HepG2 (cell line): ENCODE results near the gene GALR3. TPM values are rescaled to one million over a fixed set of nuclear protein-coding genes. Genes with fewer than 3 reads are reported as not detected.

Experiments
- ATAC-seq: fragments of 200-7000 bp; cut with Tn5 transposase; 3 replicates; pipeline ENCODE4 v1.9.1; 2020; ENCODE audit warnings: mild to moderate bottlenecking, moderate library complexity
- BruUV-seq: library from RNA; stranded (reverse); fragments of 400-500 nt; replicated peaks from 2 replicates; lab custom pipeline; 2021; lab: Mats Ljungman, UMichigan
- CTCF ChIA-PET: fragments of 300-600 bp; formaldehyde crosslinking; extraction: SDS; loops from one replicate; lab custom pipeline; 2021; ENCODE audit warnings: low total read pairs, inconsistent platforms, low intra/inter-chr PET ratio; lab: Yijun Ruan, JAX
- POLR2A ChIA-PET: fragments of 350-600 bp; sonication (Branson Sonifier 250); formaldehyde crosslinking; loops from one replicate; lab custom pipeline; 2020; ENCODE audit warnings: antibody characterized with exemption, inconsistent platforms; lab: Yijun Ruan, JAX
- DNase-seq: peaks from one replicate; pipeline ENCODE4 v3.0.0-alpha.2; 2015; ENCODE audit warnings: low spot score
- FAIRE-seq: peaks from 3 replicates; lab custom pipeline; 2011; peaks lifted over from hg19 to GRCh38; lab: Jason Lieb, UNC
- H2AFZ ChIP-seq: one replicate; pipeline ENCODE4 v1.6.1; 2011; ENCODE audit warnings: low read length, inconsistent platforms
- H3K27ac ChIP-seq: fragments of 300-600 bp; 3 replicates; pipeline ENCODE4 v1.8.0; 2011; ENCODE audit warnings: mixed run types, mild to moderate bottlenecking, mixed read lengths, low read length, inconsistent platforms; ENCODE audit not compliant: insufficient read depth; ENCODE audit errors: extremely low read length
- H3K27me3 ChIP-seq, 2 experiments: fragments of 200-600 bp in 1 of 2; 2 replicates in 1 of 2; 3 replicates in 1 of 2; pipeline versions ENCODE4 v1.6.0 to v1.8.0; 2011; ENCODE audit warnings: low read length in 2 of 2, mild to moderate bottlenecking in 2 of 2, moderate library complexity in 2 of 2, inconsistent platforms in 1 of 2; ENCODE audit not compliant: insufficient read depth in 2 of 2, control insufficient read depth in 1 of 2
- H3K36me3 ChIP-seq, 2 experiments: fragments of 200-600 bp in 1 of 2; replicated peaks in 1 of 2; 2 replicates in 1 of 2; 3 replicates in 1 of 2; pipeline versions ENCODE4 v1.5.1 to v1.8.0; 2011; ENCODE audit warnings: low read length in 2 of 2, inconsistent platforms in 1 of 2; ENCODE audit not compliant: insufficient read depth in 2 of 2, control insufficient read depth in 1 of 2
- H3K4me1 ChIP-seq: 2 replicates; pipeline ENCODE4 v1.5.1; 2012; ENCODE audit warnings: low read length, inconsistent platforms; ENCODE audit not compliant: insufficient read depth
- H3K4me2 ChIP-seq: 2 replicates; pipeline ENCODE4 v1.6.0; 2011; ENCODE audit warnings: low read depth, low read length, inconsistent platforms
- H3K4me3 ChIP-seq, 3 experiments: fragments of 200-600 bp in 1 of 3; sonication (generic), shearing (Covaris generic) in 1 of 3; replicated peaks in 1 of 3; 2 replicates each; pipeline ENCODE4 v1.5.1; 2011 to 2016; ENCODE audit warnings: low read length in 3 of 3, inconsistent platforms in 2 of 3, low read depth in 2 of 3, mild to moderate bottlenecking in 2 of 3, control low read depth in 1 of 3, mixed read lengths in 1 of 3; ENCODE audit not compliant: insufficient read depth in 1 of 3
- H3K79me2 ChIP-seq: one replicate; pipeline ENCODE4 v1.6.1; 2011; ENCODE audit warnings: low read length, inconsistent platforms; ENCODE audit not compliant: insufficient read depth
- H3K9ac ChIP-seq: 2 replicates; pipeline ENCODE4 v1.6.0; 2011; ENCODE audit warnings: mild to moderate bottlenecking, low read depth, low read length, inconsistent platforms; ENCODE audit not compliant: insufficient read depth
- H3K9me3 ChIP-seq: 2 replicates; pipeline ENCODE4 v1.5.1; 2012; ENCODE audit warnings: mild to moderate bottlenecking, low read length
- H4K20me1 ChIP-seq: 2 replicates; pipeline ENCODE4 v1.6.0; 2011; ENCODE audit warnings: inconsistent platforms, mild to moderate bottlenecking, low read length, moderate library complexity; ENCODE audit not compliant: insufficient read depth
- AGO1 ChIP-seq: fragments of 200-400 bp; formaldehyde crosslinking; IDR thresholded peaks from 2 replicates; pipeline ENCODE4 v1.6.1; 2017; ENCODE audit warnings: mild to moderate bottlenecking, low read depth, low read length, moderate library complexity; ENCODE audit not compliant: poor library complexity, severe bottlenecking
- AGO2 ChIP-seq: fragments of 200-400 bp; formaldehyde crosslinking; optimal IDR thresholded peaks from 2 replicates; pipeline ENCODE3; 2017; ENCODE audit warnings: mild to moderate bottlenecking, low read depth, low read length, moderate library complexity
- EEA1 ChIP-seq: sonication (generic); formaldehyde crosslinking; IDR thresholded peaks from 2 replicates; pipeline ENCODE4 v1.5.1; 2020; ENCODE audit warnings: mild to moderate bottlenecking, missing genetic modification reagents, borderline replicate concordance
- NFE2L2 ChIP-seq: fragments of 150-350 bp; IDR thresholded peaks from 2 replicates; pipeline ENCODE4 v1.6.1; 2014; ENCODE audit warnings: low read length
- NR2F6 ChIP-seq, 2 experiments: IDR thresholded peaks; 2 replicates each; pipeline ENCODE4 v1.6.1; 2016; ENCODE audit warnings: antibody characterized with exemption in 1 of 2, mild to moderate bottlenecking in 1 of 2
- ONECUT2 ChIP-seq: sonication (generic); formaldehyde crosslinking; IDR thresholded peaks from 2 replicates; pipeline ENCODE4 v1.4.0; 2020; ENCODE audit warnings: missing genetic modification reagents
- SMYD3 ChIP-seq: sonication (generic); formaldehyde crosslinking; IDR thresholded peaks from 2 replicates; pipeline ENCODE4 v1.8.1; 2023; ENCODE audit warnings: mild to moderate bottlenecking, missing genetic modification reagents
- ZBTB38 ChIP-seq: sonication (generic); formaldehyde crosslinking; IDR thresholded peaks from 2 replicates; pipeline ENCODE4 v1.5.1; 2020; ENCODE audit warnings: mild to moderate bottlenecking, missing genetic modification reagents
- ZFY ChIP-seq: sonication (generic); formaldehyde crosslinking; IDR thresholded peaks from 2 replicates; pipeline ENCODE4 v1.4.0; 2020; ENCODE audit warnings: missing genetic modification reagents
- ZNF282 ChIP-seq: fragments of 450-650 bp; IDR thresholded peaks from 2 replicates; pipeline ENCODE4 v1.6.1; 2018; ENCODE audit not compliant: partially characterized antibody
- ZNF296 ChIP-seq: sonication (generic); formaldehyde crosslinking; conservative IDR thresholded peaks from 2 replicates; pipeline ENCODE4 v1.5.0; 2020; ENCODE audit warnings: mild to moderate bottlenecking, missing genetic modification reagents
- ZNF326 ChIP-seq: sonication (generic); formaldehyde crosslinking; IDR thresholded peaks from 2 replicates; pipeline ENCODE4 v1.4.0; 2020; ENCODE audit warnings: missing genetic modification reagents, borderline replicate concordance
- ZNF737 ChIP-seq: sonication (generic); formaldehyde crosslinking; IDR thresholded peaks from 2 replicates; pipeline ENCODE4 v1.5.0; 2020; ENCODE audit warnings: missing genetic modification reagents, mild to moderate bottlenecking, borderline replicate concordance
- WGBS: methylation state at CpG from one replicate; pipeline ENCODE4 v1.1.6; 2017; ENCODE audit warnings: low lambda C conversion rate; 5-methylcytosine and 5-hydroxymethylcytosine counted together
- in situ Hi-C: cut with HindIII; loops from 2 replicates; pipeline ENCODE4 v1.10.0; 2017; ENCODE audit warnings: low pct_unique_long_range_greater_than_20kb; ENCODE audit not compliant: extremely low pct_ligation_motif_present
- intact Hi-C: fragments of 100-400 bp; cut with micrococcal nuclease; formaldehyde crosslinking; loops from one replicate; pipeline ENCODE4 v1.10.0; 2022; ENCODE audit not compliant: unreplicated experiment
- polyA plus RNA-seq, 8 experiments: library from polyadenylated mRNA; depleted of rRNA in 3 of 8; stranded (reverse) in 7 of 8; unstranded in 1 of 8; fragments of >200 nt; fragmentation: Illumina TruSeq in 4 of 8; extraction: Trizol in 4 of 8; gene quantifications; 2 replicates each; pipeline versions ENCODE4 v1.2.1 to v1.2.3, GENCODE V29; 2011 to 2016; ENCODE audit warnings: low read depth in 4 of 8, missing spikeins in 1 of 8, mixed read lengths in 1 of 8; ENCODE audit not compliant: insufficient read depth in 1 of 8
- total RNA-seq, 5 experiments: library from RNA; depleted of rRNA; stranded (reverse); fragments of >200 nt; fragmentation: Illumina TruSeq; extraction: Trizol; gene quantifications; 2 replicates each; pipeline ENCODE4 v1.2.3, GENCODE V29; 2016; ENCODE audit warnings: low read depth in 1 of 5
- TF ChIP-seq, protein P1 (sequence below): sonication (generic); formaldehyde crosslinking; IDR thresholded peaks from 2 replicates; pipeline ENCODE4 v1.9.0; 2021; ENCODE audit warnings: mild to moderate bottlenecking, missing genetic modification reagents
- TF ChIP-seq, protein P2 (sequence below): sonication (generic); formaldehyde crosslinking; IDR thresholded peaks from 2 replicates; pipeline ENCODE4 v1.5.1; 2020; ENCODE audit warnings: missing genetic modification reagents, mild to moderate bottlenecking, borderline replicate concordance

GALR3 gene
- total and polyA plus RNA-seq, 2 of the 13 experiments (the other 11 are each of a cell fraction or from before 2014, with no cell fraction given): 0.13 TPM; not detected in 1

DNA sequence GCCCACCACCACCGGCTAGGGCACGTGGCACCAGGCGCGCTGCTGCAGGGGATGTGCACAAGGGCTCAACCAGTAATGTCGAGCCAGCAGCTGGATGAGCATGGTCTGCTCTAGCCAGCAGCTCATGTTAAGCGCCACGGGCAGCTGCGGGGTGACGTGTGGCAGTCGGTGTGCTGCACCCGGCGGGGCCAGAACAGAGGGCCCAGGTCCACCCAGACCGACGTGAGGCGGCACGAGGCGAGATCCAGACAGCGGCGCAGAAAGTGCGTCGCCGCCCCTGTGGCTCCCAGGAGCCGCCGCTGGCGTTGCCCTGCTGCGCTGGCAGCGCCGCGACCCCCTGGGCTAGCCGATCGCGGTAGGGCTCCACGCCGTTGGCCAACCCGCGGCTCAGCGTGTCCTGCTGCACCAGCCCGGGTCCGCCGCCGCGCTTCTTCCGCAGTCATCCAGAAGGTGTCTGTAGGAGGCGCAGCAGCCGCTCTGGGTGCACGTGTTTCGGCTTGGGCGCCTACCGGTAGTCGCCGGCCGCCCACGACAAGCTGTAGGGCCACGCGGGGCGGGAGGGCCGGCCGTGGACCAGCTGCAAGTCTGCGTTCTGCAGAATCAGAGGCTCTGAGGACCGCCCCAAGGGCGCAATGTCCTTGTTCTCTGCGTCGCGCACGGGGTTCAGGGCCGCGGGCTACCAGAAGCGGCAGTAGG, 4.6 kb upstream of the GALR3 start:
- H4K20me1 ChIP-seq: no peaks in the 10 kb centered on the region
- no TSS peak for BruUV-seq
- ChIA-PET POLR2A (interaction anchor here (0.8 to 5.5 kb wide), 19 partner anchors 8 to 210 kb away, joined by 3 to 67 read pairs (median 5); partner anchors contain the start of genes ANKRD54, C22orf23, GCAT and MICALL1), CTCF (interaction anchor here (1.3 to 2.6 kb wide), 4 partner anchors 44 to 147 kb away, joined by 4 to 28 read pairs (median 14); no protein-coding TSS in a partner anchor)
- in situ Hi-C loops (loop anchor here (5.0 to 10.0 kb wide), 2 partner anchors 44 to 116 kb away; no protein-coding TSS in a partner anchor), intact Hi-C loops (no loop called here)
- no peaks in the 10 kb centered on the region for H3K27me3 ChIP-seq
- WGBS: 95% methylated on average over 34 of the region's 68 CpGs
- FAIRE-seq (no peak), DNase-seq (no peak), ATAC-seq (peak; percentile 2)
- H3K9ac ChIP-seq: no peak overlapping the region
- peak overlapping the region; percentile 68 for H3K4me2 ChIP-seq
- H3K4me1 ChIP-seq: peaks cover 57% of the 10 kb centered on the region
- peaks cover 5 to 18% of the 10 kb centered on the region in 2 experiments; a peak in 4 of 5 replicates for H3K36me3 ChIP-seq
- H2AFZ ChIP-seq: no peak overlapping the region
- H3K9me3 ChIP-seq: no peaks in the 10 kb centered on the region
- peak overlapping the region; percentile 72 for H3K27ac ChIP-seq
- H3K4me3 ChIP-seq: peak overlapping the region in 2 of 3 experiments; percentile 35 to 63; a peak in 3 of 6 replicates
- H3K79me2 ChIP-seq: no peaks in the 10 kb centered on the region
- peak; percentile 85 for TF ChIP-seq ZBTB38 (CRISPR knock-in tag)
- 0 out of 2 replicates have a peak, but pooled peaks have one; percentile 13 for TF ChIP-seq EEA1 (CRISPR knock-in tag)
- no peak for TF ChIP-seq SMYD3 (CRISPR knock-in tag)
- no peak for TF ChIP-seq ZNF282
- TF ChIP-seq ZFY (CRISPR knock-in tag): no peak
- TF ChIP-seq AGO1: peak; percentile 68
- TF ChIP-seq ZNF296 (CRISPR knock-in tag): no peak
- peak; percentile 20; the same call in 1 of the 2 replicates for TF ChIP-seq ZNF326 (CRISPR knock-in tag)
- no peak for TF ChIP-seq ZNF737 (CRISPR knock-in tag)
- TF ChIP-seq ONECUT2 (CRISPR knock-in tag): no peak
- TF ChIP-seq, protein P1, sequence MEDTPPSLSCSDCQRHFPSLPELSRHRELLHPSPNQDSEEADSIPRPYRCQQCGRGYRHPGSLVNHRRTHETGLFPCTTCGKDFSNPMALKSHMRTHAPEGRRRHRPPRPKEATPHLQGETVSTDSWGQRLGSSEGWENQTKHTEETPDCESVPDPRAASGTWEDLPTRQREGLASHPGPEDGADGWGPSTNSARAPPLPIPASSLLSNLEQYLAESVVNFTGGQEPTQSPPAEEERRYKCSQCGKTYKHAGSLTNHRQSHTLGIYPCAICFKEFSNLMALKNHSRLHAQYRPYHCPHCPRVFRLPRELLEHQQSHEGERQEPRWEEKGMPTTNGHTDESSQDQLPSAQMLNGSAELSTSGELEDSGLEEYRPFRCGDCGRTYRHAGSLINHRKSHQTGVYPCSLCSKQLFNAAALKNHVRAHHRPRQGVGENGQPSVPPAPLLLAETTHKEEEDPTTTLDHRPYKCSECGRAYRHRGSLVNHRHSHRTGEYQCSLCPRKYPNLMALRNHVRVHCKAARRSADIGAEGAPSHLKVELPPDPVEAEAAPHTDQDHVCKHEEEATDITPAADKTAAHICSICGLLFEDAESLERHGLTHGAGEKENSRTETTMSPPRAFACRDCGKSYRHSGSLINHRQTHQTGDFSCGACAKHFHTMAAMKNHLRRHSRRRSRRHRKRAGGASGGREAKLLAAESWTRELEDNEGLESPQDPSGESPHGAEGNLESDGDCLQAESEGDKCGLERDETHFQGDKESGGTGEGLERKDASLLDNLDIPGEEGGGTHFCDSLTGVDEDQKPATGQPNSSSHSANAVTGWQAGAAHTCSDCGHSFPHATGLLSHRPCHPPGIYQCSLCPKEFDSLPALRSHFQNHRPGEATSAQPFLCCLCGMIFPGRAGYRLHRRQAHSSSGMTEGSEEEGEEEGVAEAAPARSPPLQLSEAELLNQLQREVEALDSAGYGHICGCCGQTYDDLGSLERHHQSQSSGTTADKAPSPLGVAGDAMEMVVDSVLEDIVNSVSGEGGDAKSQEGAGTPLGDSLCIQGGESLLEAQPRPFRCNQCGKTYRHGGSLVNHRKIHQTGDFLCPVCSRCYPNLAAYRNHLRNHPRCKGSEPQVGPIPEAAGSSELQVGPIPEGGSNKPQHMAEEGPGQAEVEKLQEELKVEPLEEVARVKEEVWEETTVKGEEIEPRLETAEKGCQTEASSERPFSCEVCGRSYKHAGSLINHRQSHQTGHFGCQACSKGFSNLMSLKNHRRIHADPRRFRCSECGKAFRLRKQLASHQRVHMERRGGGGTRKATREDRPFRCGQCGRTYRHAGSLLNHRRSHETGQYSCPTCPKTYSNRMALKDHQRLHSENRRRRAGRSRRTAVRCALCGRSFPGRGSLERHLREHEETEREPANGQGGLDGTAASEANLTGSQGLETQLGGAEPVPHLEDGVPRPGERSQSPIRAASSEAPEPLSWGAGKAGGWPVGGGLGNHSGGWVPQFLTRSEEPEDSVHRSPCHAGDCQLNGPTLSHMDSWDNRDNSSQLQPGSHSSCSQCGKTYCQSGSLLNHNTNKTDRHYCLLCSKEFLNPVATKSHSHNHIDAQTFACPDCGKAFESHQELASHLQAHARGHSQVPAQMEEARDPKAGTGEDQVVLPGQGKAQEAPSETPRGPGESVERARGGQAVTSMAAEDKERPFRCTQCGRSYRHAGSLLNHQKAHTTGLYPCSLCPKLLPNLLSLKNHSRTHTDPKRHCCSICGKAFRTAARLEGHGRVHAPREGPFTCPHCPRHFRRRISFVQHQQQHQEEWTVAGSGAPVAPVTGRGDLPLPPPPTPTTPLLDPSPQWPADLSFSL: 0 out of 2 replicates have a peak, but pooled peaks have one; percentile 3
- TF ChIP-seq AGO2: peak; percentile 95
- TF ChIP-seq, protein P2, sequence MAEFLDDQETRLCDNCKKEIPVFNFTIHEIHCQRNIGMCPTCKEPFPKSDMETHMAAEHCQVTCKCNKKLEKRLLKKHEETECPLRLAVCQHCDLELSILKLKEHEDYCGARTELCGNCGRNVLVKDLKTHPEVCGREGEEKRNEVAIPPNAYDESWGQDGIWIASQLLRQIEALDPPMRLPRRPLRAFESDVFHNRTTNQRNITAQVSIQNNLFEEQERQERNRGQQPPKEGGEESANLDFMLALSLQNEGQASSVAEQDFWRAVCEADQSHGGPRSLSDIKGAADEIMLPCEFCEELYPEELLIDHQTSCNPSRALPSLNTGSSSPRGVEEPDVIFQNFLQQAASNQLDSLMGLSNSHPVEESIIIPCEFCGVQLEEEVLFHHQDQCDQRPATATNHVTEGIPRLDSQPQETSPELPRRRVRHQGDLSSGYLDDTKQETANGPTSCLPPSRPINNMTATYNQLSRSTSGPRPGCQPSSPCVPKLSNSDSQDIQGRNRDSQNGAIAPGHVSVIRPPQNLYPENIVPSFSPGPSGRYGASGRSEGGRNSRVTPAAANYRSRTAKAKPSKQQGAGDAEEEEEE (CRISPR knock-in tag): no peak
- TF ChIP-seq NFE2L2: no peak
- TF ChIP-seq NR2F6 (IDR thresholded peaks at IDR 0.05): no peak
- TF ChIP-seq NR2F6 (CRISPR knock-in tag; IDR thresholded peaks at IDR 0.05): no peak
